SK-N-SH treated with all-trans-retinoic acid at 6 μM for 48 hours (cell line): ENCODE results near the gene LIN7B.

Experiments used
- ARNTL ChIP-seq: fragments of 450-650 bp; formaldehyde crosslinking; IDR thresholded peaks from 2 replicates; pipeline ENCODE4 v1.5.0; 2020; ENCODE audit warnings: low read depth, mild to moderate bottlenecking, moderate library complexity, borderline replicate concordance
- OSR1 ChIP-seq: fragments of 250-450 bp; sonication (Bioruptor Pico); IDR thresholded peaks from 2 replicates; pipeline ENCODE4 v1.8.0; 2022; ENCODE audit warnings: moderate library complexity, mild to moderate bottlenecking, inconsistent platforms
- PPARA ChIP-seq: fragments of 250-450 bp; sonication (Bioruptor Pico); IDR thresholded peaks from 2 replicates; pipeline ENCODE4 v1.5.0; 2020; ENCODE audit warnings: mild to moderate bottlenecking, borderline replicate concordance
- RARB ChIP-seq: fragments of 250-450 bp; sonication (Bioruptor Pico); IDR thresholded peaks from 2 replicates; pipeline ENCODE4 v1.8.0; 2021; ENCODE audit warnings: mild to moderate bottlenecking, moderate library complexity
- TCF4 ChIP-seq: fragments of 250-450 bp; sonication (Bioruptor Pico); IDR thresholded peaks from 2 replicates; pipeline ENCODE4 v1.8.0; 2021; ENCODE audit warnings: mild to moderate bottlenecking, moderate library complexity, borderline replicate concordance
- TSHZ2 ChIP-seq: fragments of 250-450 bp; sonication (Bioruptor Pico); IDR thresholded peaks from 2 replicates; pipeline ENCODE4 v1.5.0; 2020; ENCODE audit warnings: mild to moderate bottlenecking, moderate library complexity
- ZC3H10 ChIP-seq: fragments of 250-450 bp; sonication (Bioruptor Pico); IDR thresholded peaks from 2 replicates; pipeline ENCODE4 v1.5.1; 2021; ENCODE audit warnings: mild to moderate bottlenecking, moderate library complexity
- ZNF70 ChIP-seq: fragments of 450-650 bp; formaldehyde crosslinking; IDR thresholded peaks from 2 replicates; pipeline ENCODE4 v1.5.0; 2020; ENCODE audit warnings: mild to moderate bottlenecking, moderate library complexity
- TF ChIP-seq, protein P1 (sequence below): fragments of 250-450 bp; sonication (Bioruptor Pico); IDR thresholded peaks from 2 replicates; pipeline ENCODE4 v1.8.0; 2020; ENCODE audit warnings: mild to moderate bottlenecking, moderate library complexity, borderline replicate concordance

GRCh38 chr19:49150106-49150943 is 36.2 kb downstream of the LIN7B start:
- TF ChIP-seq PPARA (CRISPR knock-in tag) (no peak), ARNTL (CRISPR knock-in tag) (no peak), ZNF70 (CRISPR knock-in tag) (no peak), TSHZ2 (CRISPR knock-in tag) (no peak), TCF4 (CRISPR knock-in tag) (no peak), OSR1 (CRISPR knock-in tag) (no peak), ZC3H10 (CRISPR knock-in tag) (no peak), RARB (CRISPR knock-in tag) (no peak)
- TF ChIP-seq, protein P1, sequence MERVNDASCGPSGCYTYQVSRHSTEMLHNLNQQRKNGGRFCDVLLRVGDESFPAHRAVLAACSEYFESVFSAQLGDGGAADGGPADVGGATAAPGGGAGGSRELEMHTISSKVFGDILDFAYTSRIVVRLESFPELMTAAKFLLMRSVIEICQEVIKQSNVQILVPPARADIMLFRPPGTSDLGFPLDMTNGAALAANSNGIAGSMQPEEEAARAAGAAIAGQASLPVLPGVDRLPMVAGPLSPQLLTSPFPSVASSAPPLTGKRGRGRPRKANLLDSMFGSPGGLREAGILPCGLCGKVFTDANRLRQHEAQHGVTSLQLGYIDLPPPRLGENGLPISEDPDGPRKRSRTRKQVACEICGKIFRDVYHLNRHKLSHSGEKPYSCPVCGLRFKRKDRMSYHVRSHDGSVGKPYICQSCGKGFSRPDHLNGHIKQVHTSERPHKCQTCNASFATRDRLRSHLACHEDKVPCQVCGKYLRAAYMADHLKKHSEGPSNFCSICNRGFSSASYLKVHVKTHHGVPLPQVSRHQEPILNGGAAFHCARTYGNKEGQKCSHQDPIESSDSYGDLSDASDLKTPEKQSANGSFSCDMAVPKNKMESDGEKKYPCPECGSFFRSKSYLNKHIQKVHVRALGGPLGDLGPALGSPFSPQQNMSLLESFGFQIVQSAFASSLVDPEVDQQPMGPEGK (CRISPR knock-in tag) = no peak
